Measurements from ENCODE around the gene KHNYN. TPM values are rescaled to one million over a fixed set of nuclear protein-coding genes. Genes with fewer than 3 reads are reported as not detected.

Gene KHNYN
- 19.8 to 31.7 TPM (median 27.3 TPM) in 5 replicates for total RNA-seq (2022; extraction: Qiagen RNA extraction; ENCODE audit: low read depth)

GRCh38 chr14:24429395-24430142 is at the start of gene KHNYN, which contains the start of gene CBLN3:
Gene KHNYN (plus strand): TSS chr14:24429954. CDS start chr14:24430731, 777 bp downstream.
Gene CBLN3 (minus strand): TSS chr14:24429668. CDS start chr14:24429054, 614 bp downstream.

DNA sequence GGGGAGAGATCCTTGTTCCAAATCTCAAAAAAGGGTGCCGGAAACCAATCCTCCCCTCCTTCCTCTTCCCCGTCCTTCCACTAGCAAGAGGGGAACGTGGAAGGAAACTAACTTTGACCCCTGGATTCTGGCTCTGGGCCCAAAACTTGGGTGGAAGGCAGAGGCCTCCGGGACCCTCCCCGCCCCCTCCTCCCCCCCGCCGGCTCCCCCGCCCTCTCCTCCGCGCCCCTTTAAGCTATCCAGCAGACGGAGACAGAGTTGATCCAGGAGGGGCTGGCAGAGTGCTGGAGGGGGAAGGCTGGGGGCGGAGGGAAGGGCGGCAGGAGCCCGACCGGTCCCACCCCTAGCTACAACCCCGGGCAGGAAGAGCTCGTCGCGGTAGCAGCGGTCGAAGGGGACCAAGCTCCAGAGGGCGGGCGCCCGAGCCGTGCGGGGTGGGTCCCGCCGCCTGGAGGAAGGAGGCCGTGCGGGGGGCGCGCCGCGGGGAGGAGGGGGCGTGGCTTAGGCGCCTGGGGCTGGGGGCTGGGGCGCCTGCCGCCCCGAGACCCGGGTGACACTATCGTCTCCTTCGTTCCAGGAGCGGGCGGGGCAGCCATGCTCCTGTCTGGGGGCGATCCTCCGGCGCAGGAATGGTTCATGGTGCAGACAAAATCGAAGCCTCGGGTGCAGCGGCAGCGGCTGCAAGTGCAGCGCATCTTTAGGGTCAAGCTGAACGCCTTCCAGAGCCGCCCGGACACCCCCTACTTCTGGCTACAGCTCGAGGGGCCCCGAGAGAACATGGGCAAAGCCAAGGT is 30.9 kb upstream of the KHNYN start, which contains the start of gene NYNRIN:
NYNRIN (plus strand) TSS at position 351 of the 794 bp plus-strand sequence; CDS start at position 595, 244 bp downstream.

GRCh38 chr14:24442240-24443052 is 12.7 kb downstream of the KHNYN start, which contains the start of gene SDR39U1:
Gene SDR39U1 (minus strand): TSS chr14:24442776. CDS start chr14:24442769, 7 bp downstream.

Other genes with a start within 250 kb of the KHNYN start
- gene IPO4, start 241.1 kb upstream of the KHNYN start, total RNA-seq (2022; extraction: Qiagen RNA extraction; ENCODE audit: low read depth), result 51.4 to 91.8 TPM (median 77.1 TPM) in 5 replicates
- 48.0 to 74.0 TPM (median 66.9 TPM) in 5 replicates for gene TM9SF1, start 234.5 kb upstream of the KHNYN start, total RNA-seq (2022; extraction: Qiagen RNA extraction; ENCODE audit: low read depth)
- not detected in 5 replicates for gene TSSK4, start 224.3 kb upstream of the KHNYN start, total RNA-seq (2022; extraction: Qiagen RNA extraction; ENCODE audit: low read depth)
- gene CHMP4A, start 216.5 kb upstream of the KHNYN start, total RNA-seq (2022; extraction: Qiagen RNA extraction; ENCODE audit: low read depth), result 76.7 to 107 TPM (median 84.4 TPM) in 5 replicates
- 22.6 to 33.8 TPM (median 29.9 TPM) in 5 replicates for gene MDP1, start 213.9 kb upstream of the KHNYN start, total RNA-seq (2022; extraction: Qiagen RNA extraction; ENCODE audit: low read depth)
- 456 to 538 TPM (median 471 TPM) in 5 replicates for gene NEDD8, start 197.6 kb upstream of the KHNYN start, total RNA-seq (2022; extraction: Qiagen RNA extraction; ENCODE audit: low read depth)
- gene GMPR2, start 197.0 kb upstream of the KHNYN start, total RNA-seq (2022; extraction: Qiagen RNA extraction; ENCODE audit: low read depth), result 53.6 to 67.0 TPM (median 57.2 TPM) in 5 replicates
- 31.9 to 41.7 TPM (median 36.3 TPM) in 5 replicates for gene TINF2, start 187.3 kb upstream of the KHNYN start, total RNA-seq (2022; extraction: Qiagen RNA extraction; ENCODE audit: low read depth)
- 0.72 to 1.3 TPM (median 0.74 TPM) in 5 replicates for gene TGM1, start 166.8 kb upstream of the KHNYN start, total RNA-seq (2022; extraction: Qiagen RNA extraction; ENCODE audit: low read depth)
- 13.7 to 19.6 TPM (median 18.4 TPM) in 5 replicates for gene RABGGTA, start 158.4 kb upstream of the KHNYN start, total RNA-seq (2022; extraction: Qiagen RNA extraction; ENCODE audit: low read depth)
- 9.5 to 15.2 TPM (median 13.7 TPM) in 5 replicates for gene DHRS1, start 130.2 kb upstream of the KHNYN start, total RNA-seq (2022; extraction: Qiagen RNA extraction; ENCODE audit: low read depth)
- 11.6 to 19.3 TPM (median 18.7 TPM) in 5 replicates for gene NOP9, start 130.1 kb upstream of the KHNYN start, total RNA-seq (2022; extraction: Qiagen RNA extraction; ENCODE audit: low read depth)
- 0.12 to 0.21 TPM (median 0.18 TPM) in 4 of 5 replicates, not detected in the other for gene CIDEB, start 122.0 kb upstream of the KHNYN start, total RNA-seq (2022; extraction: Qiagen RNA extraction; ENCODE audit: low read depth)
- gene LTB4R2, start 119.8 kb upstream of the KHNYN start, total RNA-seq (2022; extraction: Qiagen RNA extraction; ENCODE audit: low read depth), result 2.0 to 6.3 TPM (median 5.6 TPM) in 5 replicates
- gene LTB4R, start 118.5 kb upstream of the KHNYN start, total RNA-seq (2022; extraction: Qiagen RNA extraction; ENCODE audit: low read depth), result 3.2 to 6.8 TPM (median 5.9 TPM) in 5 replicates
- 0.21 TPM in 1 of 5 replicates, not detected in the others for gene ADCY4, start 94.9 kb upstream of the KHNYN start, total RNA-seq (2022; extraction: Qiagen RNA extraction; ENCODE audit: low read depth)
- not detected in 5 replicates for gene RIPK3, start 90.0 kb upstream of the KHNYN start, total RNA-seq (2022; extraction: Qiagen RNA extraction; ENCODE audit: low read depth)
- 0.15 to 0.36 TPM (median 0.25 TPM) in 4 of 5 replicates, not detected in the other for gene NFATC4, start 61.8 kb upstream of the KHNYN start, total RNA-seq (2022; extraction: Qiagen RNA extraction; ENCODE audit: low read depth)
- 0.25 to 0.57 TPM (median 0.27 TPM) in 5 replicates for gene NYNRIN, start 31.0 kb upstream of the KHNYN start, total RNA-seq (2022; extraction: Qiagen RNA extraction; ENCODE audit: low read depth)
- 0.59 to 2.1 TPM (median 1.1 TPM) in 5 replicates for gene CBLN3, start 286 bp upstream of the KHNYN start, total RNA-seq (2022; extraction: Qiagen RNA extraction; ENCODE audit: low read depth)
- gene SDR39U1, start 12.8 kb downstream of the KHNYN start, total RNA-seq (2022; extraction: Qiagen RNA extraction; ENCODE audit: low read depth), result 33.1 to 53.2 TPM (median 49.6 TPM) in 5 replicates
- gene CMA1, start 78.3 kb downstream of the KHNYN start, total RNA-seq (2022; extraction: Qiagen RNA extraction; ENCODE audit: low read depth), result not detected in 5 replicates
- gene CTSG, start 146.3 kb downstream of the KHNYN start, total RNA-seq (2022; extraction: Qiagen RNA extraction; ENCODE audit: low read depth), result not detected in 5 replicates
- not detected in 5 replicates for gene GZMH, start 179.7 kb downstream of the KHNYN start, total RNA-seq (2022; extraction: Qiagen RNA extraction; ENCODE audit: low read depth)
- gene GZMB, start 204.2 kb downstream of the KHNYN start, total RNA-seq (2022; extraction: Qiagen RNA extraction; ENCODE audit: low read depth), result not detected in 5 replicates

Measured in A549 treated with ZK216348 at 1 μM for 4 hours (cell line).